HFF-Myc (cell line): Measurements from ENCODE around the gene PRKCD.

Source experiments
- DNase-seq: peaks from one replicate; pipeline ENCODE4 v3.0.0-alpha.2; 2011; ENCODE audit warnings: low read depth; ENCODE audit errors: extremely low read depth
- H3K4me3 ChIP-seq: replicated peaks from 2 replicates; pipeline ENCODE4 v1.5.1; 2011; ENCODE audit warnings: low read depth, mild to moderate bottlenecking, control low read depth, low read length
- TF ChIP-seq, protein P1 (sequence below): IDR thresholded peaks from 2 replicates; pipeline ENCODE4 v1.5.1; 2012; ENCODE audit warnings: mild to moderate bottlenecking, low read depth, low read length, control low read depth; ENCODE audit errors: missing control alignments

Gene PRKCD

DNA sequence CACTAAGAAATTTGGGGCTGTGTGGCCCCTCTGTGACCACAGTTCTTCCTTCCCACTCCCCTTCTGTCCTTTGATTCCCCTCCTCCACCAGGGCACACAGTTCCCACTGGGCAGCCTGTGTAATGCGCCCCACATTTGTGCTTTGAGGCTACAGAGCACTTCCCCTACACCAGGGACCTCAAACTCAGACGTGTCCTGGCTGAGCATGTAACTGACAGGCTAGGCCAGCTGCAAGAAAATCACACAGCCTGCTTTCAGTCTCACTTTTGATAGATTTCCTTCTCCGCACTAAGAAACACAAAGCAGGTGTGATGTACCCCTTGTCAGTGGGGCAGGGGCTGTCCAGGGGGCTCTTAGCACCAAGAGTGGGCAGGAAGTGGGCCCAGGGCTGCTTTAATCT lies 29.6 kb downstream of the PRKCD start:
- TF ChIP-seq, protein P1, sequence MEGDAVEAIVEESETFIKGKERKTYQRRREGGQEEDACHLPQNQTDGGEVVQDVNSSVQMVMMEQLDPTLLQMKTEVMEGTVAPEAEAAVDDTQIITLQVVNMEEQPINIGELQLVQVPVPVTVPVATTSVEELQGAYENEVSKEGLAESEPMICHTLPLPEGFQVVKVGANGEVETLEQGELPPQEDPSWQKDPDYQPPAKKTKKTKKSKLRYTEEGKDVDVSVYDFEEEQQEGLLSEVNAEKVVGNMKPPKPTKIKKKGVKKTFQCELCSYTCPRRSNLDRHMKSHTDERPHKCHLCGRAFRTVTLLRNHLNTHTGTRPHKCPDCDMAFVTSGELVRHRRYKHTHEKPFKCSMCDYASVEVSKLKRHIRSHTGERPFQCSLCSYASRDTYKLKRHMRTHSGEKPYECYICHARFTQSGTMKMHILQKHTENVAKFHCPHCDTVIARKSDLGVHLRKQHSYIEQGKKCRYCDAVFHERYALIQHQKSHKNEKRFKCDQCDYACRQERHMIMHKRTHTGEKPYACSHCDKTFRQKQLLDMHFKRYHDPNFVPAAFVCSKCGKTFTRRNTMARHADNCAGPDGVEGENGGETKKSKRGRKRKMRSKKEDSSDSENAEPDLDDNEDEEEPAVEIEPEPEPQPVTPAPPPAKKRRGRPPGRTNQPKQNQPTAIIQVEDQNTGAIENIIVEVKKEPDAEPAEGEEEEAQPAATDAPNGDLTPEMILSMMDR = no peak
- H3K4me3 ChIP-seq = no peak overlapping the region
- DNase-seq = no peak

DNA sequence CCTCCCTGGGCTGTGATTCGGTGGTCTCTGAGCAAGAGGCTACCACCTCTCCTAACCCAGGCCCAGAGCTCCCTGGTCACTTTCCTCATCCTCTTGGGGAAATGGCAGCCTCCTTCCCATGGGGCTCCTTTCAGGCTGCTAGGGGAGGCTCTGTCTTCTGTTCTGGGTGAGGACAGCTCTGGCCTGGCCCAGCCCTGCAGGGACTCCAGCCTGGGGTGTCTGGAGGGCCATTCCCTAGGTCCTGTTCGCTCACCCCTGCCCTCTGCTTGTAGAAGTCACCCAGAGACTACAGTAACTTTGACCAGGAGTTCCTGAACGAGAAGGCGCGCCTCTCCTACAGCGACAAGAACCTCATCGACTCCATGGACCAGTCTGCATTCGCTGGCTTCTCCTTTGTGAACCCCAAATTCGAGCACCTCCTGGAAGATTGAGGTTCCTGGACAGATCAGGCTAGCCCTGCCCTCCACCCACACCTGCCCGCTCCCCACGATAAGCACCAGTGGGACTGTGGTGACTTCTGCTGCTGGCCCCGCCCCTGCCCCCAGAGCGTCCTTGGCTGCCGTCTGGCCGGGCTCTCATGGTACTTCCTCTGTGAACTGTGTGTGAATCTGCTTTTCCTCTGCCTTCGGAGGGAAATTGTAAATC lies 30.9 kb downstream of the PRKCD start:
- no peak overlapping the region for H3K4me3 ChIP-seq
- TF ChIP-seq, protein P1 = no peak
- DNase-seq = no peak

DNA sequence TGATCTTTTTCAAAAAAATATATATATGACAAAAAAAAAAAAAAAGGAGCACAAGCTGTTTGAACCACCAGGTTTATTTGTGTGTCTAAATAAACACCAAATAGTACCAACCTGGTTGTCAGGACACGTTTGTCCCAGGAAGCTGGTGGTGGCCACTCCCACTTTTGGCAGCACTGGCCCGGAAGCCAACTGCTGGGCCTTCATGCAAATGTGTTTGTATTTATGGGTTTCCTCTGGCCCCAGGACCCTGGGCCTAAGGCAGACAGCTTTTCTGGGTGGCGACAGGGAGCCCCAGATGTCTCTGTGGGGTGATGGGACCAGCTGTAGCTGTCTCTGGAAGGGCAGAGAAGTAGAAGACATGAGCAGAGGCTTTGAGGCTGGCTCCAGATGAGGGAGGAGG lies 31.6 kb downstream of the PRKCD start:
- DNase-seq = no peak
- TF ChIP-seq, protein P1 = no peak
- H3K4me3 ChIP-seq = no peak overlapping the region

DNA sequence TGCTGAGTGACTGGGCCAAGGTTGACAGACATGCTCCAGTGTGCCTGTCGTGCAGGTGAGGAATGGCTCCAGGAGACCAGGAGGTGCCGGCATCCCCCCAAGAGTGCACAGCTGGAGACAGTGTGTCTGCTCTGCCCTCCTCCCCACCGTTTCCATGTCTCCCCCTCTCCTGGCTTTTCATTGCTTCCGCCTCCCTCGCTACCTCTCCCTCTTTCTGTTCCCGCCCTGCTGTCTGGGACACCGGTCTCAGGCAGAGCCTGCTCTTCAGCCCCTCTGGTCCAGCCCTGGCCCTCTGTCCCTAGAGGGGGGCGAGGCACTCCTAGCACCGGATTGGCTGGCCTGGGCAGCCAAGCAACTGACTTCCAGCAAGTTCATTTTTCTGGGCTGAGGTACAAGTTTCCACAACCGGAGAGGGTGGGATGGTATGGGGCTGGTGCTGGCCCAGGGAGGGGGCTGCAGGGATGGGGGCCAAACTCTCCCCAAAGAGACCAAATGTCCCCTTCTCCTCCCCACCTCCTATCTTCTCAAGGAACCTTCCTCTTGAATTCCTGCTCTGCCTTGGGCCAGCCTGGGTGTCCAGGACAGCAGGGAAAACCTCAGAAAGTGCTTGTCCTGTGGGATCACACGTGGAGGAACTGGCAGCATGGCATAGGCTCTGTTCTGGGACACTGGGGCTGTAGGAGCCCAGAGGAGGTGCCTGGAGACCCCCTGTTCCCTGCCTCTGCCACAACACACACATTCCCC lies 32.6 kb downstream of the PRKCD start:
- H3K4me3 ChIP-seq = no peak overlapping the region
- TF ChIP-seq, protein P1 = no peak
- no peak for DNase-seq

DNA sequence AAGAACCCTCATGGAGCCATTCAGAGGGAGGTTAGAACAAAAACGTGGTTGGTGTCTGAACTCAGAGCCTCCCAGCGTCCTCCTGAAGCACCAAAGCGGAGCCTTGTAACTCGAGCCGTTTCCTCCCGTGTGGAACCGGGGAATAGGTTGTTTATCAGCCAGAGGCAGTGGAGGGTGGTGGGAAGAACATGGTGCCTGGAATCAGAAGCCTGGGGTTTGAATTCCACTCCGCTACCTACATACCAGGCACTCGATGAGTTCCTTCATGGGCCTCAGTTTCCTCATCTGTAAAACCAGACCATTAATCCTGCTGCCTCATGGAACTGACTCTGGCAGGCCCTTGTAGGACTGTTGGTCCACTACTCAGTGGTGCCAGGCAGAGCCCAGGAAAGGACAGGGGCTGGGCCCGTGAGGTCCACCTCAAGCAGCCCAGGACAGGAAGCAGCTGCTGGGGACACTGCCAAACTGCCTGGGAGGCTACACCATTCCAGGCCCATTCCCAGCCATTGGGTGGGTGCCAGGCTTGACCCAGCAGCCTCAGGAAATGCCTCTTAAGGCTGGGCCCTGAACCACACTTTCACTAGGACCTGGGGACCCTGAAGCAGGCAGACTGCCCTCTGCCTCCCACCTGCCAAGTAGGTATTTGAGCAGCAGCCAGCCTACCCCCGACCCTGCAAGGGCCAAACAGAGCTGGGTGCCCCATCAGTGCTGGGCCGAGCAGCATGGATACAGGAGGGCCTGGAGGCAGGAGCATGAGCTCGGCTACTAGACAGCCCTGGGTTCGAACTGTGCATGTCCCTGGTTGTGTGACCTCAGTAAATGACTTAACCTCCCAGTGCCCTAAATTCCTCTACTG lies 33.4 kb downstream of the PRKCD start:
- no peak overlapping the region for H3K4me3 ChIP-seq
- TF ChIP-seq, protein P1 = no peak
- DNase-seq = peak; percentile 37

DNA sequence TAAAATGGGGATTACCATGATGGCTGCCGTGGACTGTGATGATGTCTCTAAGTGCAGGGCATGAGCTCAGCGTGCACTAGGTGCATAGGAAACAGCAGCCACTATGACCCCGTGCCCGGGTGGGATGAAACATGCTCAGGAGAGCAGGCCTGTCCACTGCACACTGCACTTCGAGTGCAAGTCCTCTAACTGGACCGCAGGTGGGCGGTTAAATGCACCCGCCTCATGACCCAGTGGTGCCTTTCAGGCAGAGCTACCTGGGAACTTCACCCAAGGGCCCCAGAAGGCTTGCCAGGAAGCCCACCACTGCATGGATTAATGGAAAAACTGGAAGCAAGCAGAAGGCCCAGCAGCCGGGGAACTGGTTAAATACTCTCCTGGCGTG lies 34.0 kb downstream of the PRKCD start:
- TF ChIP-seq, protein P1 = no peak
- no peak for DNase-seq

More for the DNA sequence above, 34.0 kb downstream of the PRKCD start:
- H3K4me3 ChIP-seq = no peak overlapping the region
